ENCODE results near the gene ZNF346. TPM values are rescaled to one million over a fixed set of nuclear protein-coding genes. Genes with fewer than 3 reads are reported as not detected.
A peak's percentile ranks its signal among the peaks of the same experiment; 100 is the strongest.

The ZNF346 gene
- total and polyA plus RNA-seq, 4 donors = 6.6 to 31.5 (median 9.6) TPM

DNA sequence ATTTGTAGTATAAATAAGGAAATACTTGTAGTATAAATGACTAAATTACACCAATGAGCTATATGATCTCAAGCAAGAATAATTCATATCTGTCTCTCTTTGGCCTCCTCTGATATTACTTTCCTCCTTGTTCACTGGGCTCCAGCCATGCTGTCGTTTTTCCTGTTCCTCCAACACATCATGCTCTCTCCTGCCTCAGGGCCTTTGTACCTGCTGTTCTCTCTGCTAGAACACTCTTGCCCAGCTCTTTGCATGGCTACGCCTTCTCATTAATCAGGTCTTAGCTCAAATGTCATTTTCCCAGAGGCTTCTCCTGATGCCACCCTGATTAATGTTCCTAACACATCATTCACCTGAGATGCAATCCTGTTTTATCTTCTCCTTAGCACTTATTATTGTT is 2.5 kb upstream of the ZNF346 start:
- Histone ChIP-seq H3K4me1 (ENCODE audit: control insufficient read depth in 5 of 5, insufficient read depth in 5 of 5, low read length in 5 of 5) (peaks cover 0 to 20% (median 5%) of the 10 kb centered on the region in 5 donors), H3K9ac (ENCODE audit: insufficient read depth in 1 of 2, low read length in 2 of 2) (no peak overlapping the region), H3K27me3 (ENCODE audit: control insufficient read depth in 3 of 3, insufficient read depth in 3 of 3, low read length in 2 of 3) (no peaks in the 10 kb centered on the region), H3K4me3 (no peak overlapping the region), H3K36me3 (ENCODE audit: control insufficient read depth in 4 of 4, insufficient read depth in 4 of 4, low read length in 4 of 4) (peaks cover 0 to 5% (median 2%) of the 10 kb centered on the region in 4 donors), H3K27ac (ENCODE audit: low read depth in 1 of 2, low read length in 1 of 2) (no peak overlapping the region), H3K9me3 (ENCODE audit: control insufficient read depth in 4 of 4, insufficient read depth in 3 of 4, low read length in 3 of 4) (no peaks in the 10 kb centered on the region)
- ATAC-seq (ENCODE audit: insufficient read depth, low FRiP score) = no peak
- TF ChIP-seq, protein P1, sequence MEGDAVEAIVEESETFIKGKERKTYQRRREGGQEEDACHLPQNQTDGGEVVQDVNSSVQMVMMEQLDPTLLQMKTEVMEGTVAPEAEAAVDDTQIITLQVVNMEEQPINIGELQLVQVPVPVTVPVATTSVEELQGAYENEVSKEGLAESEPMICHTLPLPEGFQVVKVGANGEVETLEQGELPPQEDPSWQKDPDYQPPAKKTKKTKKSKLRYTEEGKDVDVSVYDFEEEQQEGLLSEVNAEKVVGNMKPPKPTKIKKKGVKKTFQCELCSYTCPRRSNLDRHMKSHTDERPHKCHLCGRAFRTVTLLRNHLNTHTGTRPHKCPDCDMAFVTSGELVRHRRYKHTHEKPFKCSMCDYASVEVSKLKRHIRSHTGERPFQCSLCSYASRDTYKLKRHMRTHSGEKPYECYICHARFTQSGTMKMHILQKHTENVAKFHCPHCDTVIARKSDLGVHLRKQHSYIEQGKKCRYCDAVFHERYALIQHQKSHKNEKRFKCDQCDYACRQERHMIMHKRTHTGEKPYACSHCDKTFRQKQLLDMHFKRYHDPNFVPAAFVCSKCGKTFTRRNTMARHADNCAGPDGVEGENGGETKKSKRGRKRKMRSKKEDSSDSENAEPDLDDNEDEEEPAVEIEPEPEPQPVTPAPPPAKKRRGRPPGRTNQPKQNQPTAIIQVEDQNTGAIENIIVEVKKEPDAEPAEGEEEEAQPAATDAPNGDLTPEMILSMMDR (IDR thresholded peaks at IDR 0.05; ENCODE audit: control extremely low read depth, extremely low read depth) = no peak
- WGBS, 2 donors = 94 to 98% methylated on average over 2 of the region's 2 CpGs
- no peak for DNase-seq

DNA sequence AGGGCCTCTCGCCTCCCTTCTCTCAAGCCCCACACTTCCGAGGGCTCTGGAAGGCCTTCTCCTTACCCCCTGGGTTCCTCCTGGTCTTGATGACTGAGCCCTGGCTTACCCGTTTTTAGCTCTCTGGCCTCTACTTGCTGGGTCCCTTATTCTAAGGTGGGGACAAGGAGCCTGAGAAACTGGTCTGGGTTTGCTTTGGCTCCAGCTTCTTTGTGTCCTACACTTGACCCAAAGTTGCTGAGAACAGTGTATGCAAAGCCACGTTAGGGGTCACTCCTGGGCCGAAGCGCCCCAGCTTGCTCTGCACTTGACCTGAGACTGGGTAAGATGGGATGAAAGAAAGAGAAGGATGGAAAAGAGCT is 788 bp downstream of the ZNF346 start:
- TF ChIP-seq, protein P1 (IDR thresholded peaks at IDR 0.05; ENCODE audit: control extremely low read depth, extremely low read depth) = no peak
- H3K4me3 ChIP-seq = peak overlapping the region; percentile 88
- H3K36me3 ChIP-seq (ENCODE audit: control insufficient read depth in 4 of 4, insufficient read depth in 4 of 4, low read length in 4 of 4) = peaks cover 0 to 5% (median 4%) of the 10 kb centered on the region in 4 donors
- ATAC-seq (ENCODE audit: insufficient read depth, low FRiP score) (no peak), DNase-seq (no peak)
- H3K9ac ChIP-seq (ENCODE audit: insufficient read depth in 1 of 2, low read length in 2 of 2) = peak overlapping the region; percentile 67 to 78
- H3K27me3 ChIP-seq (ENCODE audit: control insufficient read depth in 3 of 3, insufficient read depth in 3 of 3, low read length in 2 of 3) = no peaks in the 10 kb centered on the region
- H3K27ac ChIP-seq (ENCODE audit: low read depth in 1 of 2, low read length in 1 of 2) = peak overlapping the region; percentile 79
- H3K9me3 ChIP-seq (ENCODE audit: control insufficient read depth in 4 of 4, insufficient read depth in 3 of 4, low read length in 3 of 4) = no peaks in the 10 kb centered on the region
- peaks cover 0 to 14% (median 5%) of the 10 kb centered on the region in 5 donors for H3K4me1 ChIP-seq (ENCODE audit: control insufficient read depth in 5 of 5, insufficient read depth in 5 of 5, low read length in 5 of 5)
- WGBS, 2 donors = 19 to 25% methylated on average over 6 of the region's 6 CpGs

DNA sequence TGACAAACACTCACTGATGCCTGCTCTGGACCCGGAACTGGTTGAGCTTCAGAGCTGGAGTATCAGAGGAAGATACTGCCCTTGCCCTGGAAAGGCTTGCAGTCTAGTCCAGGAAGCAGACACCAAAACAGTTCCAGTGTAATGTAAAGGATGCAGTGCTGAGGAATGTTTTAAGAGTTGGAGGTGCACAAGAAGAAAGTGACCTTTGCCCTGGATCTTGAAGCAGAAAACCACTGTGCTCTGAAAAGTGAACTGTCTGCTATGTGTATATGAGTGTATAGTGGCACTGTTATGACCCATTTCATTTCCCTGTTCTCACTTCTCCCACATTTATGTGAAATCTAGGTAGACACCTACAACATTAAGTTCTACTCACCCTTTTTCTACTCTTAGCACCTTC is 2.1 kb downstream of the ZNF346 start:
- Histone ChIP-seq H3K27ac (ENCODE audit: low read depth in 1 of 2, low read length in 1 of 2) (no peak overlapping the region), H3K4me3 (no peak overlapping the region), H3K36me3 (ENCODE audit: control insufficient read depth in 4 of 4, insufficient read depth in 4 of 4, low read length in 4 of 4) (peaks cover 0 to 12% (median 6%) of the 10 kb centered on the region in 4 donors), H3K27me3 (ENCODE audit: control insufficient read depth in 3 of 3, insufficient read depth in 3 of 3, low read length in 2 of 3) (no peaks in the 10 kb centered on the region), H3K4me1 (ENCODE audit: control insufficient read depth in 5 of 5, insufficient read depth in 5 of 5, low read length in 5 of 5) (peaks cover 0 to 14% (median 5%) of the 10 kb centered on the region in 5 donors), H3K9me3 (ENCODE audit: control insufficient read depth in 4 of 4, insufficient read depth in 3 of 4, low read length in 3 of 4) (no peaks in the 10 kb centered on the region), H3K9ac (ENCODE audit: insufficient read depth in 1 of 2, low read length in 2 of 2) (no peak overlapping the region)
- no peak for ATAC-seq (ENCODE audit: insufficient read depth, low FRiP score)
- no peak for DNase-seq
- TF ChIP-seq, protein P1 (IDR thresholded peaks at IDR 0.05; ENCODE audit: control extremely low read depth, extremely low read depth) = no peak
- 93 to 96% methylated on average over 1 of the region's 1 CpG for WGBS, 2 donors

DNA sequence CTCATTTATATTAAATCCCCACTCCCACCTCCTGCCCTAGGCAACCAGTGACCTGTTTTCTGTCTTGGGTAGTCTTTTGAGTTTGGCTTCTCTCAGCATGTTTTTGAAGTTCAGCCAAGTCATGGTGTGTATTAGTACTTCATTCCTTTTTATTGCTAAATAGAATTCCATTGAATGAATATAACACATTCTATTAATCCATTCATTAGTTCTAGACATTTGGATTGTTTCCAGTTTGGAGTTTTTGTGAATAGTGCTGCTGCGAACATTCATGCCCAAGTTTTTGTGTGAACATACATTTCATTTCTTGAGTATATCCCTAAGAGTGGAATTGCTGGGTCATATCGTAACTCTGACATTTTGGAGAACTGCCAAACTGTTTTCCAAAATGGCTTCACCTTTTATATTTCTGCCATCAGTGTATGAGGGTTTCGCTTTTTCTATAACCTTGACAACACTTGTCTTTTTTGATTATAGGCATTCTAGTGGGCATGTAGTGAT is 2.7 kb downstream of the ZNF346 start:
- Histone ChIP-seq H3K27ac (ENCODE audit: low read depth in 1 of 2, low read length in 1 of 2) (no peak overlapping the region), H3K4me3 (no peak overlapping the region), H3K27me3 (ENCODE audit: control insufficient read depth in 3 of 3, insufficient read depth in 3 of 3, low read length in 2 of 3) (no peaks in the 10 kb centered on the region), H3K9me3 (ENCODE audit: control insufficient read depth in 4 of 4, insufficient read depth in 3 of 4, low read length in 3 of 4) (no peaks in the 10 kb centered on the region), H3K36me3 (ENCODE audit: control insufficient read depth in 4 of 4, insufficient read depth in 4 of 4, low read length in 4 of 4) (peaks cover 0 to 16% (median 6%) of the 10 kb centered on the region in 4 donors), H3K9ac (ENCODE audit: insufficient read depth in 1 of 2, low read length in 2 of 2) (no peak overlapping the region), H3K4me1 (ENCODE audit: control insufficient read depth in 5 of 5, insufficient read depth in 5 of 5, low read length in 5 of 5) (peaks cover 0 to 14% (median 5%) of the 10 kb centered on the region in 5 donors)
- DNase-seq = peak in 1 of 3 donors; percentile 16
- ATAC-seq (ENCODE audit: insufficient read depth, low FRiP score) = no peak
- TF ChIP-seq, protein P1 (IDR thresholded peaks at IDR 0.05; ENCODE audit: control extremely low read depth, extremely low read depth) = no peak
- 75 to 85% methylated on average over 3 of the region's 3 CpGs for WGBS, 2 donors

All from lung (tissue), 12 donors.